Adrenal gland (tissue), 12 donors: Measurements from ENCODE around the gene RBM47. TPM values are rescaled to one million over a fixed set of nuclear protein-coding genes. Genes with fewer than 3 reads are reported as not detected.

ENCODE experiments used
- DNase-seq, 7 donors: peaks; one replicate each; pipeline ENCODE4 v3.0.0-alpha.2; 2019 to 2020
- H3K27ac ChIP-seq, 5 donors: fragments of 200-600 bp; sonication (generic) in 4 of 5; 1 replicate in 3 of 5; 2 replicates in 2 of 5; pipeline versions ENCODE4 v1.5.1 to v1.8.0; 2016 to 2020; ENCODE audit warnings: mild to moderate bottlenecking in 1 of 5
- H3K27me3 ChIP-seq: fragments of 200-600 bp; 2 replicates; pipeline ENCODE4 v1.8.0; 2021
- H3K36me3 ChIP-seq, 2 donors: fragments of 200-600 bp; replicated peaks in 1 of 2; 1 replicate in 1 of 2; 2 replicates in 1 of 2; pipeline versions ENCODE4 v1.5.1 to v1.8.0; 2018 to 2022
- H3K4me1 ChIP-seq, 2 donors: fragments of 200-600 bp; replicated peaks in 1 of 2; 1 replicate in 1 of 2; 2 replicates in 1 of 2; pipeline versions ENCODE4 v1.5.1 to v1.8.0; 2018 to 2021
- H3K4me3 ChIP-seq, 4 donors: fragments of 200-600 bp; sonication (generic) in 3 of 4; one replicate each; pipeline ENCODE4 v1.5.1; 2016 to 2018
- H3K9me3 ChIP-seq, 3 donors: fragments of 200-600 bp; sonication (generic) in 1 of 3; replicated peaks in 1 of 3; 1 replicate in 2 of 3; 2 replicates in 1 of 3; pipeline versions ENCODE4 v1.5.1 to v1.8.0; 2016 to 2021
- CTCF ChIP-seq, 6 experiments: fragments of 450-650 bp in 4 of 6; fragments of 200-600 bp in 2 of 6; sonication (generic) in 1 of 6; IDR thresholded peaks; 1 replicate in 5 of 6; 2 replicates in 1 of 6; pipeline versions ENCODE4 v1.5.1 to v1.8.0; 2016 to 2021; ENCODE audit warnings: antibody characterized with exemption in 6 of 6, mild to moderate bottlenecking in 2 of 6, moderate library complexity in 1 of 6
- POLR2A ChIP-seq, 2 donors: fragments of 450-650 bp; IDR thresholded peaks; one replicate each; pipeline ENCODE4 v1.6.1; 2017; ENCODE audit warnings: antibody characterized with exemption in 2 of 2, mild to moderate bottlenecking in 2 of 2, moderate library complexity in 1 of 2
- WGBS, 4 donors: extraction: QIAGEN DNeasy Blood & Tissue Kit in 2 of 4; methylation state at CpG; one replicate each; pipeline versions ENCODE4 v1.1.5 to v1.1.7; 2013 to 2017; 5-methylcytosine and 5-hydroxymethylcytosine counted together
- intact Hi-C, 2 donors: fragments of 100-400 bp; cut with DNase I; formaldehyde crosslinking; loops; one replicate each; pipeline versions ENCODE4 v1.14.1 to v1.15.0; 2022 to 2023
- polyA plus RNA-seq, 3 donors: library from polyadenylated mRNA; stranded (reverse); fragments of 200-250 nt in 2 of 3; fragments of 350-450 nt in 1 of 3; fragmentation: Illumina TruSeq in 1 of 3; extraction: RNeasy Lipid Tissue Mini Kit (QIAGEN cat#74804) in 1 of 3; gene quantifications; one replicate each; pipeline ENCODE4 v1.2.3, GENCODE V29; 2013 to 2014
- total RNA-seq, 9 donors: library from RNA; depleted of rRNA in 4 of 9; stranded (reverse); fragments of >200 nt in 4 of 9; fragments of 120-200 nt in 1 of 9; fragmentation: NEBNext Ultra II Directional in 1 of 9; extraction: Animal tissue kit (Norgen Biotek cat#: 25700) in 1 of 9; gene quantifications; one replicate each; pipeline versions ENCODE4 v1.1.0 to v1.2.4, GENCODE V29; 2013 to 2023
- donor health status: healthy with polysubstance abuse.
- donor health status: Bipolar disorder and iron deficiency.
- donor health status: DM: yes; HTN: yes; CAD: no.
- donor health status: DM: no; HTN: no; CAD: no.
- donor health status: DM: no; HTN: no; CAD: no.
- donor health status: DM: yes; HTN: yes; CAD: no.

Gene RBM47
- total and polyA plus RNA-seq, 12 donors, result 25.7 to 370 (median 155) TPM

DNA sequence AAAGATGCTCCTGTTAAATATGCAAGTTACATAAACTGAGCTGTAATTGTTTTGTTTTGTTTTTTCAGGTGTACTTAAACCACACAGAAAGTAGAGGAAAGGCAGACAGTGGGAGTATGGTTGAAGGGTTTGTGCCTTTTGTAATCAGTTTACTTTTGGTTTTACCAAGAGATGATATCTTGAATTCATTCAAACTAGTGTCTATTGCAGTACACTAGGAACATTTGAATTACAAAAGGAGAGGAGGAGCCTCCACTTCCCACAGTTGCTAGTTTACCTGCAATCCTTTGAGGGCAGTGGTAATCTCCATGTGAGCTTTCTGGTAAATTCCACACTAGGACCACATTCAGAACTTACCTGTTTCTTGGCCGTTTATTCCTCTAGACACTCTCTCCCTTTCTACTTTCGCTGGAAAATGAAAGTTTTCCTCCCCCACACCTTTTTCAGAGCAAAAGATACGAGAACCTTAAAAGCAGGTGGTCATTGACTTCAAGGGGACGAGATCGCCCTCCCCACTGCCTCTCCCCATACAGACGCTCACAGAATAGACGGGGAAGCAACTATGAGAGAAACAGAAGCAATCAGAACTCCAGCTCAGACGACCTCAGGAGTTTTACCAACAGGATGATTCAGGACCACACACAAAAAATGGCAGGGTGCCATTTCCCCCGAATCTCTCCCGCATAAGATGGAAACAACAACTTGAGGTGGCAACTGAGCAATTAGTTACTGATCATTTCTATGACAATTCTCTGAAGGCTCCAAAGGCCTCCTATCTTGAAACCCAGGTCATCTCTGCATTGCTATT, 3.3 kb downstream of the RBM47 start:
- peaks cover 25 to 50% of the 10 kb centered on the region in 2 donors for H3K4me1 ChIP-seq
- H3K27ac ChIP-seq, result peak overlapping the region; percentile 69 to 99 (median 95)
- peak overlapping the region in 3 of 4 donors; percentile 21 to 67 (median 33) for H3K4me3 ChIP-seq
- intact Hi-C loops, result no loop called here
- DNase-seq, result peak; percentile 46 to 82 (median 77)
- H3K9me3 ChIP-seq, result no peaks in the 10 kb centered on the region
- WGBS, 4 donors, result 9 to 23% (median 20%) methylated on average over 10 of the region's 10 CpGs
- no peaks in the 10 kb centered on the region for H3K36me3 ChIP-seq
- no peaks in the 10 kb centered on the region for H3K27me3 ChIP-seq
- no peak for TF ChIP-seq CTCF (IDR thresholded peaks at IDR 0.05)
- peak in 1 of 2 donors; percentile 58 for TF ChIP-seq POLR2A (IDR thresholded peaks at IDR 0.05)

- intact Hi-C loops, result no loop called here
- no peaks in the 10 kb centered on the region for H3K36me3 ChIP-seq
- 87 to 89% (median 87%) methylated on average over 7 of the region's 7 CpGs for WGBS, 4 donors
Observed at GRCh38 chr4:40623707-40624106, 6.0 kb downstream of the RBM47 start.

DNA sequence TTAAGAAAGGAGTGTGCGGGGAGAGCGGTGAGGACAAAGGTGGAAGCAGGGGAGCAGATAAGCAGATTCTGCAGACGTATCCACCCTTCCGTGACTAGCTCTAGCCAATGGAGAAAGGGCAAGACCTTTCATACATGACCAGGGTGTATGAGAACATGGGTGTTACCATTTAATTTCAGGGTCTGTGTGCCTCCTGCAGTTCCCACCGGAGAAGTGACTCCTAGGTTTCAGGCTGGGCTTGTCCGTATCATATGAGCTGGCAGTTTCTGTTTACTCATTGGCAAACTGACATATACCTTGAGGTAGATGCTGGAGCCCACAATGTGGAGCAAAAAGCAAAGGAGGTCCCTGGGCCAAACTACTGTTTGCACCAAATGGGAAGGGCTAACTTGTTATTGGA, 6.8 kb downstream of the RBM47 start:
- Histone ChIP-seq H3K4me1 (peaks cover 30 to 56% of the 10 kb centered on the region in 2 donors), H3K4me3 (no peak overlapping the region), H3K9me3 (no peaks in the 10 kb centered on the region), H3K36me3 (no peaks in the 10 kb centered on the region), H3K27ac (peak overlapping the region in 3 of 5 donors; percentile 41 to 98 (median 81)), H3K27me3 (no peaks in the 10 kb centered on the region)
- no peak for DNase-seq
- intact Hi-C loops, result no loop called here
- WGBS, 4 donors, result 78 to 84% (median 81%) methylated on average over 6 of the region's 6 CpGs
- TF ChIP-seq POLR2A (IDR thresholded peaks at IDR 0.05) (no peak), CTCF (IDR thresholded peaks at IDR 0.05) (no peak)

More at GRCh38 chr4:40623707-40624106, 6.0 kb downstream of the RBM47 start:
- DNase-seq, result no peak
- Histone ChIP-seq H3K9me3 (no peaks in the 10 kb centered on the region), H3K4me3 (no peak overlapping the region), H3K27ac (peak overlapping the region in 3 of 5 donors; percentile 41 to 98 (median 81)), H3K4me1 (peaks cover 30 to 55% of the 10 kb centered on the region in 2 donors), H3K27me3 (no peaks in the 10 kb centered on the region)
- no peak for TF ChIP-seq POLR2A (IDR thresholded peaks at IDR 0.05)
- no peak for TF ChIP-seq CTCF (IDR thresholded peaks at IDR 0.05)

DNA sequence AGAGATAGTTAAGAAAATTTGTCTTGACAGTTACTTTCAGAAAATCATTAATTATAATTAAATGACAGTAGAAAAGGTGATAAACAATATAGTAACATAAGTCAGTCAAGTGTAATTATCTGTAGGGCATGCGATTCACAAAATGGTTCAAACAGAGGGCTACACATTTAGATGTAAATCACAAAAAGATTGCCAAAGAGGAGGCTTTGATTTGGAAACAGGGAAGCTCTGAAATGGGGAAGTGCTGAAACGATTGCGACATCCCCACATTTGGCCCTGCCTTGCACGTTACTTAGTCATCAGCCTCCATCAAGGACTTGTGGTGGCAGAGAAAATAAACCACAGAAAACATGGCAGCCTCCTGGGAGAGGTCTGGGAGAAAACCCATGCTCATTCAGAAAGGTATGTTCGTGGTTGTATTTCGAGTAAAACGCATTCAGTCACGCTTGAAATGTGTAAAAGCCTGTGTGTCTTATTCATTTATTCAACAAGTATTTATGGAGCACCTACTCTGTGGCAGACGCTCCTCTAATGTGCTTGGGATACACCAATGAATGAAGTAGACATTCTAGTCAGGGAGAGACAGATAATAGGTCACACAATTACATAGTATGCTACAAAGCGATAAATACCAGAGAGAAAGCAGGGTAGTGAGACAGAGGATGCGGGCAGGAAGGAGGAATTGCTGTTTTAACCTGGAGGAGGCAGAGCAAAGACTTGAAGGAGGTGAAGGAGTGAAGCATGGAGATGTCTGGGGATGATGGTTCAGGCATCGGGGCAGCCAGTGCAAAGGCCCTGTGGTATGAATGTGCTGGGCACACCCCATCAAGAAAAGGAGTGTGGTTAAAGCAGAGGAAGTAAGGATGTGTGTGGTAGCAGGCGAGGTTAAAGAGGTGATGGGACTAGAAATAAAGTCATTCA, 7.8 kb downstream of the RBM47 start:
- peaks cover 30 to 60% of the 10 kb centered on the region in 2 donors for H3K4me1 ChIP-seq
- no peaks in the 10 kb centered on the region for H3K9me3 ChIP-seq
- H3K36me3 ChIP-seq, result no peaks in the 10 kb centered on the region
- WGBS, 4 donors, result 40 to 50% (median 48%) methylated on average over 13 of the region's 13 CpGs
- TF ChIP-seq CTCF (IDR thresholded peaks at IDR 0.05), result no peak
- TF ChIP-seq POLR2A (IDR thresholded peaks at IDR 0.05), result peak in 1 of 2 donors; percentile 40
- peak overlapping the region; percentile 55 to 98 (median 81) for H3K27ac ChIP-seq
- no peaks in the 10 kb centered on the region for H3K27me3 ChIP-seq
- intact Hi-C loops, result no loop called here
- H3K4me3 ChIP-seq, result peak overlapping the region in 1 of 4 donors; percentile 21
- peak; percentile 86 to 96 (median 93) for DNase-seq
